Activated naive CD8-positive, alpha-beta T cell (primary cell): Measurements from ENCODE around the gene SPEN.
"Not testable (repeated sequence)": the region's sequence is repeated elsewhere in the genome, so short reads cannot be mapped to it uniquely, and the experiment has no call there.

Experiments
- H3K27ac Mint-ChIP-seq: one replicate; pipeline ENCODE4 v1.8.0; 2021; ENCODE audit warnings: mixed read lengths
- H3K27me3 Mint-ChIP-seq: one replicate; pipeline ENCODE4 v1.8.0; 2021; ENCODE audit warnings: mixed read lengths
- H3K36me3 Mint-ChIP-seq: one replicate; pipeline ENCODE4 v1.8.0; 2021; ENCODE audit warnings: mixed read lengths
- H3K4me1 Mint-ChIP-seq: one replicate; pipeline ENCODE4 v1.8.0; 2021; ENCODE audit warnings: low read depth, mixed read lengths
- H3K4me3 Mint-ChIP-seq: one replicate; pipeline ENCODE4 v1.8.0; 2021; ENCODE audit warnings: mild to moderate bottlenecking, mixed read lengths
- H3K9me3 Mint-ChIP-seq: one replicate; pipeline ENCODE4 v1.8.0; 2021; ENCODE audit warnings: low read depth, mixed read lengths

Gene SPEN, protein sequence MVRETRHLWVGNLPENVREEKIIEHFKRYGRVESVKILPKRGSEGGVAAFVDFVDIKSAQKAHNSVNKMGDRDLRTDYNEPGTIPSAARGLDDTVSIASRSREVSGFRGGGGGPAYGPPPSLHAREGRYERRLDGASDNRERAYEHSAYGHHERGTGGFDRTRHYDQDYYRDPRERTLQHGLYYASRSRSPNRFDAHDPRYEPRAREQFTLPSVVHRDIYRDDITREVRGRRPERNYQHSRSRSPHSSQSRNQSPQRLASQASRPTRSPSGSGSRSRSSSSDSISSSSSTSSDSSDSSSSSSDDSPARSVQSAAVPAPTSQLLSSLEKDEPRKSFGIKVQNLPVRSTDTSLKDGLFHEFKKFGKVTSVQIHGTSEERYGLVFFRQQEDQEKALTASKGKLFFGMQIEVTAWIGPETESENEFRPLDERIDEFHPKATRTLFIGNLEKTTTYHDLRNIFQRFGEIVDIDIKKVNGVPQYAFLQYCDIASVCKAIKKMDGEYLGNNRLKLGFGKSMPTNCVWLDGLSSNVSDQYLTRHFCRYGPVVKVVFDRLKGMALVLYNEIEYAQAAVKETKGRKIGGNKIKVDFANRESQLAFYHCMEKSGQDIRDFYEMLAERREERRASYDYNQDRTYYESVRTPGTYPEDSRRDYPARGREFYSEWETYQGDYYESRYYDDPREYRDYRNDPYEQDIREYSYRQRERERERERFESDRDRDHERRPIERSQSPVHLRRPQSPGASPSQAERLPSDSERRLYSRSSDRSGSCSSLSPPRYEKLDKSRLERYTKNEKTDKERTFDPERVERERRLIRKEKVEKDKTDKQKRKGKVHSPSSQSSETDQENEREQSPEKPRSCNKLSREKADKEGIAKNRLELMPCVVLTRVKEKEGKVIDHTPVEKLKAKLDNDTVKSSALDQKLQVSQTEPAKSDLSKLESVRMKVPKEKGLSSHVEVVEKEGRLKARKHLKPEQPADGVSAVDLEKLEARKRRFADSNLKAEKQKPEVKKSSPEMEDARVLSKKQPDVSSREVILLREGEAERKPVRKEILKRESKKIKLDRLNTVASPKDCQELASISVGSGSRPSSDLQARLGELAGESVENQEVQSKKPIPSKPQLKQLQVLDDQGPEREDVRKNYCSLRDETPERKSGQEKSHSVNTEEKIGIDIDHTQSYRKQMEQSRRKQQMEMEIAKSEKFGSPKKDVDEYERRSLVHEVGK (N-terminal part only)

DNA sequence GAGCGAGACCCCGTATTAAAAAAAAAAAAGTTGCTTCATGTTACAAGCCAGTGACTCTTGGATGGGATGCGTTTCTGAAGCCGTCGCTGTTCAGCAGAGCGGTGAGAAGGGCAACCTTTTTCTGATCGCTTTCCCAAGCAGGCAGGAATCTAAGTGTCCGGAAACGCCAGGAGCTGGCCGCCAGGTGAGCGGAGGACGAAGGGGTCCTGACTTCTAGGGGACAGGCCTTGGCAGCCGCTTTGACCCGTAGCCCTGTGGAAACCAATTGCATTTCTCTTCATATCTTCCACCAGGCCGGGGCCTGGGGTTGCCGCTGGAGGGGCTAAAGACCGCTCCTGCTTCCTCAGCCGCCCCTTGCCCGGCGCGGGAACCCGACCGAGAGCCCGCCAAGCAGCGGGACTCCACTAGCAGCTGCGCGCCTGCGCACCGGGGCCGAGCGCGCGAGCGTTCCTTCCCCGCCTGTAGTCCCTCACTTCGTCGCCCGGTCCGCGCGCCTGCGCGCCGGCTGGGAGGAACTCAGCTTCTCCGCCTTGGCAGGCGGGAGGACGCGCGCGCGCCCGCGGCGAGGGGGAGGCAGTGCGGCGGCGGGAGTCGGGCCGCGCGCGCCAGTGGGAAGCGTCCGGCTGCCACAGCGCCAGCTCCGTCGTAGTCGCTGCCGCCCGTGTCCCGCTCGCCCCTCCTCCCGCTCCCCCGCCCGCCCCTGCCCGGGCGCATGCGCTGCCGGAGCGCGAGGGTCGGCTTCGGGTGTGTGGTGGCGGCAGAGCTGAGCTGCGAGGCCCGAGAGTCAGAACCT is at the start of gene SPEN:
SPEN (plus strand) TSS at position 608 of the 793 bp plus-strand sequence. CDS start 361 bp downstream, outside the sequence.
- peak within 1 kb of the TSS; percentile 94 for H3K27ac Mint-ChIP-seq
- no peaks in the 10 kb centered on the region for H3K36me3 Mint-ChIP-seq
- H3K4me3 Mint-ChIP-seq = peak within 1 kb of the TSS; percentile 95
- no peaks in the 10 kb centered on the region for H3K9me3 Mint-ChIP-seq
- peaks cover 48% of the 10 kb centered on the region for H3K4me1 Mint-ChIP-seq
- H3K27me3 Mint-ChIP-seq = no peaks in the 10 kb centered on the region

DNA sequence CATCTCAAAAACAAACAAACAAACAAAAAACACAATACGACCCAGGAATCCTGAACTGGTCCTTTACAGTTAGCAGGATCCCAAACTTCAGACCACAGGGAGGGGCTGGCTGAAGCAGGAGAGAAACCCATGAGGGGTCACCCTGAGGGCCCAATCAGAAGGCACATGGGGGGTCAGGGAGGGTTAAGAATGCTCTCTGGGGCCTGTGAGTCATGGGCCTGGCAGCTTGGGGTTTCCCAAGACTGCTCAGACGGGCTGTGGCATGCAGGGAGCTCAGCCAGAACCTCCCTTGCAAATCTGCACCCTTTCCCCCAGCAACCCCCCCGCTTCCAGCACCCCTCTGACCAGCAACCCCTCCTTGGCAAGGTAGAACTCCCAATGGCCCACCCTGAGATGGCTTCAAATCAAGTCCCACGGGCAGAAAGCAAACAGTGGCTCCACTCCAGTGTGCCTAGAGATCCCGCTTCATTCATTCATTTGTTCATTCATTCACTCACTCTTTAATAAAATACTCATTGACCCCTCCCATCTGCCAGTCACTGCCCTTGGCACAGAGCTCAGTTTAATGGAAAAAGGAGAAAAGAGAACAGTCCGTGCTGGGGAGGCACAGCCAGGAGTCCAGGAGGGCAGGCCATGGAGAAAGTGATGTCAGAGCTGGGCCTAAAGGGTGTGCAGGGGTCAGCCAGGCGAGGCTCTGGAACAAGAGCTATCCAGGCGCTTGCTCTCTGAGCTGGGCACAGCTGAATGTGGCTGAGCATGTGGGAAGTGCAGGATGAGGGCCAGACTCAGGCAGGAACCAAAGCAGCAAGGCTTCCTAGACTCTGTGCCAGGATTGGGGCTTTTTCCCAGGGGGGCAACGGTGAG is 48.3 kb upstream of the SPEN start:
- Mint-ChIP-seq H3K27ac (no peak overlapping the region), H3K27me3 (peaks cover 2% of the 10 kb centered on the region), H3K9me3 (no peaks in the 10 kb centered on the region), H3K4me3 (no peak overlapping the region), H3K4me1 (no peaks in the 10 kb centered on the region), H3K36me3 (no peaks in the 10 kb centered on the region)

DNA sequence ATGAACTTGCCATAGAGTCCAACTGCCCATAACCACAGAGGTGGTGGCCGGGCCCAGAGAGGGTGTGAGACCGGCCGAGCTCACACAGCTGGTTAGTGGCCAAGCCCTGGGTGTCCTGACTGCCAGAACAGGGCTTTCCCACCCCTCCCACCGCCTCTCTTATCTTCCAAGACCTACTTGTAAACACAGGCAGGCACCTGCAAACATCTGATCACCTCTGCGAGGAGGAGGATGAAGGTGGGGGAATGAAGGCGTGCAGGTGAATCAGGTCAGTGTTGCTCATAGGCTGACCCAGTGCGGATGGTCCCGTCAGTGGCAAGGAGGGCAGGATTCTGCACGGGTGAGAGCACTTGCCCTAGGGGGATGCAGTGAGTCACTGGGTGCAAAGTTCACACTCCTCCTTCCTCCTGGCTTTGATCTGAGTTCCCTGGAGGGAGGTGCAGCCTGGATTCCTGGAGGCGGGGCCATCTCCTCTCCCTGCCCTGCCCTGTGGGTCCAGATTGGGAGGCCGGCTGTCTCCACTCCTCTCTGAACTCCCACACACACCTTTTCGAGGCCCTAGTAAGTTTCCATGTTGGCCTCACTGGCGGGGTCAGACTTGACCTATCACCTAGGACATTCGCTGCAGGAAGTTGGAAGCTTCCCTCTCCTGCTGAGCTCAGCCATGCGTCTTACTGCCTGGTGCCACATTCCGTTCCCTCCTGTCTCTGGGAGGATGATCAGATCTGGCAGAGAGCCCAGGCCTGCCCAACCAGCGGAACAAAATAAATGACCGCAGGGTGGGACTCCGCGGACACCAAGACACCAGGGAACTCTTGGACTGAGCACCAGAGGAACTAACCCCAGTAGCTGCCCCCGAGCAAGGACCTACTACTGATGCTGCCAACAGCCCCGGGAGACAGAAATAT is 47.3 kb upstream of the SPEN start:
- Mint-ChIP-seq H3K36me3 (no peaks in the 10 kb centered on the region), H3K4me1 (no peaks in the 10 kb centered on the region), H3K4me3 (no peak overlapping the region), H3K27ac (no peak overlapping the region), H3K27me3 (peaks cover 2% of the 10 kb centered on the region), H3K9me3 (no peaks in the 10 kb centered on the region)

DNA sequence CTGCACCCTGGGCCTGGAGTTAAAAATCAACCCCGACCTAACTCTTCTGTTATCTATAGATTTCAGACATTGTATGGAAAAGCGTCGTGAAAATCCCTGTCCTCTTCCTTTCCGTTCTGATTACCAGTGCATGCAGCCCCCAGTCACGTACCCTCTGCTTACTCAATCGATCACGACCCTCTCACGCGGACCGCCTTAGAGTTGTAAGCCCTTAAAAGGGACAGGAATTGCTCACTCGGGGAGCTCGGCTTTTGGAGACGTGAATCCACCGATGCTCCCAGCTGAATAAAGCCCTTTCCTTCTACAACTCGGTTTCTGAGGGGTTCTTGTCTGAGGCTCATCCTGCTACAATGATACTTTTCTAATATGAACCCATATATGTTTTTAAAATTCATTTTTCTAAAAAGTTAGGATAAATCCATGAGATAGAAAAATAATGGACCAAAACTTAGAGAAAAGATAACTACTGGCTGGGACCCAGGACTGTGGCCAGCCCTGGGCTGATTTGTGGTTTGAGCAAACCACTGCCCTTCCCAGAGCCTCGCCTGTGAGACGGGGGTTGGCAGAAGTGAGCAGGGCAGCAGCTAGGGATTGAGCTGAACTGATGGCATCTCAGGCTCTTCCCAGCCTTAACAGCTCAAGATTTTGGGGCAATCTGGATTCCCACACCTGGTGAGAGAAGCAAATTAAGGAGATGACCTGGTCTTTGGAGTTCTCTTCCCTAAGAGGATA is 45.1 kb upstream of the SPEN start:
- Mint-ChIP-seq H3K4me3 (no peak overlapping the region), H3K27me3 (peaks cover 2% of the 10 kb centered on the region), H3K4me1 (no peaks in the 10 kb centered on the region), H3K9me3 (no peaks in the 10 kb centered on the region), H3K27ac (no peak overlapping the region), H3K36me3 (no peaks in the 10 kb centered on the region)

DNA sequence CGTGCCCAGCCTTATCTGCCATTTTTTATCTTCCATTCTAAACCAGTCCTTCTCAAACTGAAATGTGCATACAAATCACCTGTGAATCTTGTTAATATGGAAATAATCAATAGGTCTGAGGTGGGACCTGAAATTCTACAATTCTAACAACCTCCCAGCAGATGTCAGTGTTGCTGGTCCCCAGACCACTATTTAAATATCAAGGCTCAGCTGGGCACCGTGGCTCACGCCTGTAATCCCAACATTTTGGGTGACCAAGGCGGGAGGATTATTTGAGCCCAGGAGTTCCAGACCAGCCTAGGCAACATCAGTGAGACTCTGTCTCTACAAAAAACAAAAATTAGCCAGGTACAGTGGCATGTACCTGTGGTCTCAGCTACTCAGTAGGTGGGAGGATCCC is 44.1 kb upstream of the SPEN start:
- H3K36me3 Mint-ChIP-seq = no peaks in the 10 kb centered on the region
- no peaks in the 10 kb centered on the region for H3K9me3 Mint-ChIP-seq
- no peak overlapping the region for H3K4me3 Mint-ChIP-seq
- H3K27me3 Mint-ChIP-seq = peaks cover 2% of the 10 kb centered on the region
- H3K4me1 Mint-ChIP-seq = no peaks in the 10 kb centered on the region
- no peak overlapping the region for H3K27ac Mint-ChIP-seq

DNA sequence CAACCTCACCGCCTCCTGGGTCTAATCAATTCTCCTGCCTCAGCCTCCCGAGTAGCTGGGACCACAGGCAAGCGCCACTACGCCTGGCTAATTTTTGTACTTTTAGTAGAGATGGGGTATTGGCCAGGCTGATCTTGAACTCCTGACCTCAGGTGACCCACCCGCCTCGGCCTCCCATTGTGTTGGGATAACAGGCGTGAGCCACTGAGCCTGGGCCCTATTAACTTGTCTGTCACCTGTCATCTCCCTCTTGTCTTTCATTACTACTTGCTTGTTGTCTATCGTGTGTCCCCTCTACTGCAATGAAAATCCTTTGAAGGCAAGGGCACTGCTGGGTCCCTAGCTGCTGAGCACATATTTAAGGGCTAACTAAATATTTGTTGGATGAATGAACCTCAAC is 43.4 kb upstream of the SPEN start:
- Mint-ChIP-seq H3K4me3 (no peak overlapping the region), H3K4me1 (no peaks in the 10 kb centered on the region), H3K27me3 (peaks cover 2% of the 10 kb centered on the region), H3K9me3 (no peaks in the 10 kb centered on the region), H3K27ac (no peak overlapping the region), H3K36me3 (no peaks in the 10 kb centered on the region)

DNA sequence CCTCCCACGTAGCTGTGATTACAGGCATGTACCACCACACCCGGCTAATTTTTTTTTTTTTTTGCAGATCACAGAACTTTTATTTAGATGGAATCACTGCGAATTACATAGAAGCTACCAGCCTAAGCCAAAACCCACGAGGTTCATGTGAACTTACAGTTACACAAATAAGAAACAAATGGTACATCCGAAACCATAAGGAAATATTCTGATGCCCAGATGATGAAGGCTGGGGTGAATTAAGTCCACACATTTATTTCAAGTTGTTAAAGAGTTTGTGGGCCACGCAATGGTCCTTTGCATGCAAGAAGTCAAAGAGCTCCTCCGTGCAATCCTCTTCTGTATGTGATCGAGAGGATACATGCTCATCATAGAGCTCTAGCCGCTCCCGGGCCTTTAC is 40.4 kb upstream of the SPEN start:
- Mint-ChIP-seq H3K36me3 (no peaks in the 10 kb centered on the region), H3K4me1 (no peaks in the 10 kb centered on the region), H3K4me3 (no peak overlapping the region), H3K27me3 (peaks cover 2% of the 10 kb centered on the region), H3K27ac (no peak overlapping the region), H3K9me3 (no peaks in the 10 kb centered on the region)

DNA sequence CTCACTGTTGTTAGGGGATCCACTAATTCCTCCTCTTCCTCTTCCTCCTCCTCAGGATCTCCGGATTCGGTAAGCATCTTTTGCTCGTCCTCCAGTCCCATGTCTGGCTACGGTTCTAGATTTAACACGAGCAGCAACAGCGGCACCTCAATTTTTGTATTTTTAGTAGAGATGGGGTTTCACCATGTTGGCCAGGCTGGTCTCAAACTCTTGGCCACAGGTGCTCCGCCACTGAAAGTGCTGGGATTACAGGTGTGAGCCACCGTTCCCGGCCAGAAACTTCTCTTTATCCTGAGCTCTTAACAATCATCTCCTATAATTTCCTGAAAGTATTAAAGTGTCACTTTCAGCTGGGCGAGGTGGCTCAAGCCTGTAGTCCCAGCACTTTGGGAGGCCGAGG is 40.0 kb upstream of the SPEN start, which contains the start of gene UQCRHL:
UQCRHL (minus strand) TSS at position 101 of the 400 bp plus-strand sequence; CDS start at position 101, 0 bp downstream.
- H3K27ac Mint-ChIP-seq, H3K9me3 Mint-ChIP-seq, H3K4me1 Mint-ChIP-seq: not testable (repeated sequence)

DNA sequence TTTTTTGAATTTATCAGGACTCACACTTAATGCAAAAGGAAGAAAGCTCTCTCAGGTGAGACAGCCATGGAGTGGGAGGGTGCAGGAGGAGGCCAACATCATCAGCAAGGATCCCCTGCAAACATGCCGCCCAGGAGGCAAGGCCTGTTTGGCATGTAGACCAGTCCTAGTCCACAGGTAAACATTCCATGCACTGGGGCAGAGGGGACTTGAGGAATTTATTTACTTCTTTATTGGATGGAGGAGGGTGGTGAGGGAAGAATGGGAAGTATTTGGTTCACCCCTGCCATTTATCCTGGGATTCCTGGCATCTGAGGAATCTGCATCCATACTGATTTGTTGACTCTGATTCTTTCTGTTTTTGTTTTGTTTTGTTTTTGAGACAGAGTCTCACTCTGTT is 38.6 kb upstream of the SPEN start:
- Mint-ChIP-seq H3K27ac (no peak overlapping the region), H3K9me3 (no peaks in the 10 kb centered on the region), H3K27me3 (no peaks in the 10 kb centered on the region), H3K4me3 (no peak overlapping the region), H3K36me3 (no peaks in the 10 kb centered on the region), H3K4me1 (no peaks in the 10 kb centered on the region)

More for the DNA sequence above, 40.0 kb upstream of the SPEN start, which contains the start of gene UQCRHL:
- not testable (repeated sequence) for H3K4me3 Mint-ChIP-seq, H3K27me3 Mint-ChIP-seq, H3K36me3 Mint-ChIP-seq

DNA sequence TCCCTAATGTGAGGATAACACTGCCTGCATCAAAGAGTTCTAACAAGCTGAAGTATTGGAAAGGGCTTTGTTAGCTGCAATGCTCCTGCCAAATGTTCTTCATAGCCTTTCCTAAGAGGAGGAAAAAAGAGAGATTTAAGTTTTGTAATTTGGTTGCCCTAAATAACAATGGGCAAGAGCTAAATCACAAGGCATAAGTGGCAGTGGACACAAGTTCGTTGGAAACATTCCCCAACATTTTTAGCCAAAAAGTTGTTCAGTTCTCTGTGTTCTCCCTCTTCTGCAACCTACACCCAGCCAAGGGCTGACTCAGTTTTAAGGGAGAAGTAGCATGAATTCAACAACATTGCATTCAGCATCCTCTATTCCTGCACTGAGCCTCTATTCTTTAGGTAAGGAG is 37.4 kb upstream of the SPEN start:
- Mint-ChIP-seq H3K4me3 (no peak overlapping the region), H3K36me3 (no peaks in the 10 kb centered on the region), H3K4me1 (no peaks in the 10 kb centered on the region), H3K9me3 (no peaks in the 10 kb centered on the region), H3K27ac (no peak overlapping the region), H3K27me3 (no peaks in the 10 kb centered on the region)

DNA sequence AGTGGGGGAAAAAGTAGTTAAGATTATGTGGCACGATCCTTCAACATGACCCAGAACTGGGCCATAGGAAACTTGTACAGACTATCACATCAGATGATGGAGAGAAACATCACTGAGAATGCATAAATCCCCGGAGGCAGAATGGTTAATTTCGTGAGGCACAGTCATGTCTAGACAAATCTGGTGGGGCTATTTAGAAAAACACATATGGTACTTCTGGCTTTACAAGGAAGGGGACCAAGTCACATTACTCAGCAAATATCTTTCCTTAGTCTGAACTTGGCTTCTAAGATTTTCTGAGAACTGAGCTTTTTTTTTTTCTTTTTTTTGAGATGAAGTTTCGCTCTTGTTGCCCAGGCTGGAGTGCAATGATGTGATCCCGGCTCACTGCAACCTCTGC is 30.8 kb upstream of the SPEN start:
- no peak overlapping the region for H3K27ac Mint-ChIP-seq
- no peaks in the 10 kb centered on the region for H3K27me3 Mint-ChIP-seq
- no peaks in the 10 kb centered on the region for H3K9me3 Mint-ChIP-seq
- no peaks in the 10 kb centered on the region for H3K36me3 Mint-ChIP-seq
- peaks cover 7% of the 10 kb centered on the region for H3K4me1 Mint-ChIP-seq
- H3K4me3 Mint-ChIP-seq = no peak overlapping the region

DNA sequence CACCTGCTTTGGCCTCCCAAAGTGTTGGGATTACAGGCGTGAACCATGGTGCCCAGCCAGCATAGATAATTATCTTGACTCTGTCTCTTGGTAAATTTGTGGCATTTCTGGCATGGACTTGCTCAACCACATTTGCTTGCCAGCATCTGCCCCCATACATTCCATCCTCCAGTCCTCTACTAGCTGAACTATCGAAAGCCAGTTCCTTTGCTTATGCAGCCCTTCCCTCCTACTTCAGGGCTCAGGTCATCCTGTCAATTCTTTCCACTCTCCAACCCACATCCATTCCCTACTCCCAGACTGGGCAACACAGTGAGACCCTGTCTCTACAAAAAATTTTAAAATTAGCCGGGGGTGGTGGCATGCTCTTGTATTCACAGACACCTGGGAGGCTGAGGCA is 27.0 kb upstream of the SPEN start:
- Mint-ChIP-seq H3K4me1 (peaks cover 6% of the 10 kb centered on the region), H3K36me3 (peaks cover 2% of the 10 kb centered on the region), H3K9me3 (no peaks in the 10 kb centered on the region), H3K4me3 (no peak overlapping the region), H3K27ac (no peak overlapping the region), H3K27me3 (no peaks in the 10 kb centered on the region)
